HL-60 (cell line): ENCODE measurements around the gene TMEM221.

ENCODE experiments used
- SPI1 ChIP-seq: IDR thresholded peaks from 2 replicates; pipeline ENCODE4 v1.6.1; 2012; ENCODE audit warnings: low read depth, mild to moderate bottlenecking, borderline replicate concordance
- TF ChIP-seq, protein P1 (sequence below): IDR thresholded peaks from one replicate; pipeline ENCODE4 v1.5.1; 2011; ENCODE audit warnings: low read length, control low read depth, inconsistent platforms; ENCODE audit not compliant: insufficient read depth

DNA sequence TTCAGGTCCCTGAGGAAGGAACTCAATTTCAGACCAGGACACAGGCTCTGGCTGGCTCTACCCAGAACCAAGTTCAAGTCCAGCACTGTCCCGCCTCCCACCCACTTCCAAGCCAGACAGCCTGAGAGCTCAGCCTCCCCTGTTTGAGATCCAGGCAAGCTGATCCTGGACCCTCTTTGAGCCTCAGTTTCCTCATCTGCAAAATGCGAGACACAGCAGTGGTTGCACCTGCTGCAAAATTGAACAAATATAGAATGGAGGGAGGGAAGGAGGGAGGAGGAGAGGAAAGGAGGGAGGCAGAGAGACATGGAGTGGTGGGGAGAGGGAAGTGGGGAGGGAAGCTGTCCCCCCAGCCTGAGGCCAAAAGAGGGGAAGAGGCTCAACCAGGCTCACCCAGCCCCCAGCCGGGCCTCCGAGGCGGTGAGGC is 751 bp downstream of the TMEM221 start:
- TF ChIP-seq, protein P1, sequence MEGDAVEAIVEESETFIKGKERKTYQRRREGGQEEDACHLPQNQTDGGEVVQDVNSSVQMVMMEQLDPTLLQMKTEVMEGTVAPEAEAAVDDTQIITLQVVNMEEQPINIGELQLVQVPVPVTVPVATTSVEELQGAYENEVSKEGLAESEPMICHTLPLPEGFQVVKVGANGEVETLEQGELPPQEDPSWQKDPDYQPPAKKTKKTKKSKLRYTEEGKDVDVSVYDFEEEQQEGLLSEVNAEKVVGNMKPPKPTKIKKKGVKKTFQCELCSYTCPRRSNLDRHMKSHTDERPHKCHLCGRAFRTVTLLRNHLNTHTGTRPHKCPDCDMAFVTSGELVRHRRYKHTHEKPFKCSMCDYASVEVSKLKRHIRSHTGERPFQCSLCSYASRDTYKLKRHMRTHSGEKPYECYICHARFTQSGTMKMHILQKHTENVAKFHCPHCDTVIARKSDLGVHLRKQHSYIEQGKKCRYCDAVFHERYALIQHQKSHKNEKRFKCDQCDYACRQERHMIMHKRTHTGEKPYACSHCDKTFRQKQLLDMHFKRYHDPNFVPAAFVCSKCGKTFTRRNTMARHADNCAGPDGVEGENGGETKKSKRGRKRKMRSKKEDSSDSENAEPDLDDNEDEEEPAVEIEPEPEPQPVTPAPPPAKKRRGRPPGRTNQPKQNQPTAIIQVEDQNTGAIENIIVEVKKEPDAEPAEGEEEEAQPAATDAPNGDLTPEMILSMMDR: no peak
- no peak for TF ChIP-seq SPI1
